ENCODE measurements around the gene DLEU7. TPM values are rescaled to one million over a fixed set of nuclear protein-coding genes. Genes with fewer than 3 reads are reported as not detected.

Gene DLEU7
- total RNA-seq, 1 donor from 2014 or later: not detected

DNA sequence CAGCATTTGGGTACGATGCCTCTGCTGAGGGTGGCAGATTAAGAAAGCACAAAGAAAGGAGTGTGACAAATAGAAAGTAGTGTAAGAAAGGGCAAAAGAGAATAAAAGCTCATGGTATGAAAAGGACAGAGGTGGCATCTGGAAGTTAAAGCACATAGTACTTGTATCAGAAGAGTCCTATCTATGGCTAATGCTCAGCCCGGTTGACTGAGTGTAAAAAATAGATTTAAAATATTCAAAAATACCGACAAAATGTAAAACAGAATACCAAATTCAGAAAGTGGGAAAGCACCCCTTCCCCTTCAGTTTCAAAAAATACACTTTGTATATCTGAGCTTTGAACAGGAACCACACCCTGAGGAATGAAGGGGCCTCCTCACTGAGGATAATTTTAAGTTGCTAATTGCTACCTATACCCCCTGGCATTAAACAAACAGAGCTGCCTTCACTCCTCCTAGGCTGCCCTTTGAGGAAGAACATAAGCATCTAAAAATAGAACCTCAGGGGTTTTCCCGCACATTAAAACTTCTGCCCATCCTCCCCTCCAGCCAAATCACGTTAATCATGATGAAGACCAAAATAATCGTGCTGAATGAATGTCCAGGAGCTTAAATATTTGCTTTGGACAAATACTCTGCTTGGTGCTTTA lies 43.3 kb downstream of the DLEU7 start:
- DNase-seq (ENCODE audit: low spot score): no peak
- Mint-ChIP-seq H3K36me3 (ENCODE audit: low read depth, unreplicated experiment) (no peaks in the 10 kb centered on the region), H3K9me3 (ENCODE audit: unreplicated experiment) (no peaks in the 10 kb centered on the region), H3K4me1 (ENCODE audit: unreplicated experiment) (peaks cover 9% of the 10 kb centered on the region), H3K27ac (ENCODE audit: unreplicated experiment) (no peak overlapping the region), H3K27me3 (ENCODE audit: unreplicated experiment) (no peaks in the 10 kb centered on the region), H3K4me3 (ENCODE audit: unreplicated experiment) (no peak overlapping the region)
- TF ChIP-seq, protein P1, sequence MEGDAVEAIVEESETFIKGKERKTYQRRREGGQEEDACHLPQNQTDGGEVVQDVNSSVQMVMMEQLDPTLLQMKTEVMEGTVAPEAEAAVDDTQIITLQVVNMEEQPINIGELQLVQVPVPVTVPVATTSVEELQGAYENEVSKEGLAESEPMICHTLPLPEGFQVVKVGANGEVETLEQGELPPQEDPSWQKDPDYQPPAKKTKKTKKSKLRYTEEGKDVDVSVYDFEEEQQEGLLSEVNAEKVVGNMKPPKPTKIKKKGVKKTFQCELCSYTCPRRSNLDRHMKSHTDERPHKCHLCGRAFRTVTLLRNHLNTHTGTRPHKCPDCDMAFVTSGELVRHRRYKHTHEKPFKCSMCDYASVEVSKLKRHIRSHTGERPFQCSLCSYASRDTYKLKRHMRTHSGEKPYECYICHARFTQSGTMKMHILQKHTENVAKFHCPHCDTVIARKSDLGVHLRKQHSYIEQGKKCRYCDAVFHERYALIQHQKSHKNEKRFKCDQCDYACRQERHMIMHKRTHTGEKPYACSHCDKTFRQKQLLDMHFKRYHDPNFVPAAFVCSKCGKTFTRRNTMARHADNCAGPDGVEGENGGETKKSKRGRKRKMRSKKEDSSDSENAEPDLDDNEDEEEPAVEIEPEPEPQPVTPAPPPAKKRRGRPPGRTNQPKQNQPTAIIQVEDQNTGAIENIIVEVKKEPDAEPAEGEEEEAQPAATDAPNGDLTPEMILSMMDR (IDR thresholded peaks at IDR 0.05; ENCODE audit: unreplicated experiment): no peak

DNA sequence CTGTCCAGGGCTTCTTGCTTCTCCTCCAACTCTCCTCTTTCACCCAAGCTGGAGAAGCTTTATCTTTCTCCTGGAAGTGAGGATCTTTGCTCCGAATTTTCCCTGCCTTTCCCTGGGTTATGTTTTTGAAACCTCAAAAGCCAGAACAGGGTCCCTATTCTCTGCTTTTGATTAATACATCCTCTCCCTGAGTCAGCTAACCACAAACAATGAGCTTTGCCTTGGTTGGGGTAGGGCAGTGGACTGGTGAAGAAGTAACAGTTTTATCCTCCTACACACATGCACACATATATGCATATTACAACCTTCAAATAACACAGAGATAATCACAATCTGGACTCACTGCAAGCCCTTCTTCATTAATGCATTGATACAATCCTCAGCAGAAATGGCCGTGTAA lies 44.6 kb downstream of the DLEU7 start:
- no peak overlapping the region for H3K4me3 Mint-ChIP-seq (ENCODE audit: unreplicated experiment)
- TF ChIP-seq, protein P1 (IDR thresholded peaks at IDR 0.05; ENCODE audit: unreplicated experiment): no peak
- H3K36me3 Mint-ChIP-seq (ENCODE audit: low read depth, unreplicated experiment): no peaks in the 10 kb centered on the region
- peaks cover 9% of the 10 kb centered on the region for H3K4me1 Mint-ChIP-seq (ENCODE audit: unreplicated experiment)
- no peak overlapping the region for H3K27ac Mint-ChIP-seq (ENCODE audit: unreplicated experiment)
- no peaks in the 10 kb centered on the region for H3K27me3 Mint-ChIP-seq (ENCODE audit: unreplicated experiment)
- H3K9me3 Mint-ChIP-seq (ENCODE audit: unreplicated experiment): no peaks in the 10 kb centered on the region
- no peak for DNase-seq (ENCODE audit: low spot score)

DNA sequence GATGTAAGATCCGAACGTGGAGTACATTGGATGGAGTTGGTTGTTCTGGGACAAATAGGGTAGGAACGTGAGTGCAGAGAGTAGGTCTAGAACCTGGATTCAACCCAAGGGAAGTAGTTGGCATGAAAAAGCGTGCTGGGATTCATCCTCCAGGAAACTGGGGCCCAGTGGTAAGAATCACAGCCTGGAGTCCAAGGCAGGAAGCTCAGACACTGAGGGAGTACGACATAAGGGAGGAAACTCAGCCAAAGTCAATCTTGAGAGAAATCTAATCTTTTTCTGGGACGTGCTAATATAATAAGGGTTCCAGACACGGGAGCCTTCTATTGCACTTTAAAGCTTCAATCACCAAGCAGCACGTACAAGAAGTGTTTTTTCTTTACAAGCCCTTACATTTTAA lies 46.4 kb downstream of the DLEU7 start:
- Mint-ChIP-seq H3K4me1 (ENCODE audit: unreplicated experiment) (peaks cover 9% of the 10 kb centered on the region), H3K27ac (ENCODE audit: unreplicated experiment) (no peak overlapping the region), H3K27me3 (ENCODE audit: unreplicated experiment) (no peaks in the 10 kb centered on the region), H3K36me3 (ENCODE audit: low read depth, unreplicated experiment) (no peaks in the 10 kb centered on the region), H3K9me3 (ENCODE audit: unreplicated experiment) (no peaks in the 10 kb centered on the region), H3K4me3 (ENCODE audit: unreplicated experiment) (no peak overlapping the region)
- TF ChIP-seq, protein P1 (IDR thresholded peaks at IDR 0.05; ENCODE audit: unreplicated experiment): no peak
- DNase-seq (ENCODE audit: low spot score): no peak

DNA sequence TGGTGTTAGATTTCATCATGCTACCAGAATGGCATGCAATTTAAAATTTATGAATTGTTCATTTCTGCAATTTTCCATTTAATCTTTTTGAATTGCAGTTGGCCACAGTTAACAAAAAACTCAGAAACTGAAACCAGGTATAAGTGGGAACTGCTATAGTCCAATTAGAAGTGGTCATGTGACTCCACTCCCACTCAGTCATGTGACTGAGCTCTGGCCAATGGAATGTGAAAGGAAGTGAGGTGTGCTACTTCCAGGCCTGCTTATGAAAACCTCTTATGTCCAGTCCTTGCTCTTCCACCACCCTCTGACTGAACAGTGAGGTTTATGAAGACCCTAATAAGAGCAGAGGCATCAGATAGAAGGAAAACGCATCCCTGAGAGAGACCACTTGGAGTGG lies 47.0 kb downstream of the DLEU7 start:
- no peaks in the 10 kb centered on the region for H3K36me3 Mint-ChIP-seq (ENCODE audit: low read depth, unreplicated experiment)
- no peak overlapping the region for H3K27ac Mint-ChIP-seq (ENCODE audit: unreplicated experiment)
- no peaks in the 10 kb centered on the region for H3K27me3 Mint-ChIP-seq (ENCODE audit: unreplicated experiment)
- no peak for DNase-seq (ENCODE audit: low spot score)
- no peak overlapping the region for H3K4me3 Mint-ChIP-seq (ENCODE audit: unreplicated experiment)
- TF ChIP-seq, protein P1 (IDR thresholded peaks at IDR 0.05; ENCODE audit: unreplicated experiment): no peak
- H3K9me3 Mint-ChIP-seq (ENCODE audit: unreplicated experiment): no peaks in the 10 kb centered on the region
- peaks cover 7% of the 10 kb centered on the region for H3K4me1 Mint-ChIP-seq (ENCODE audit: unreplicated experiment)

DNA sequence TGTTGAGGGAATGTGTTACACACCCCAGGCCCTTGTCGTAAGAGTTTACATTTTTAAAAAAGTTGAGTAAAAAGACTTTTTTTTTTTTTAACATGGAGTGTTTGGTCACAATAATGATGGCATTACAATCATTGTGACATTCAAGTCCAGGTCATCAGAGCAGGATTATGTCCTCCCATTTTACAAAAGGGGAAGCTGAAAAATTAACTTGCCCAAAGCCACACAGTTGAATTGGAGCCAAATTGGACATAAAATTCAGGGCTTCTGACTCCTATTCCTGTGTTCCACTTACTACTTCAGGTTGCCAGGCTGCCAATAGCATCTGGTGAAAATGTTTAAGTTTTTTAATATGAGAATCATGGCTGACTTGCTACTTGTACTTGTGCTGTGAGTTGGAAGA lies 49.3 kb downstream of the DLEU7 start:
- Mint-ChIP-seq H3K9me3 (ENCODE audit: unreplicated experiment) (no peaks in the 10 kb centered on the region), H3K4me3 (ENCODE audit: unreplicated experiment) (no peak overlapping the region), H3K36me3 (ENCODE audit: low read depth, unreplicated experiment) (no peaks in the 10 kb centered on the region), H3K27me3 (ENCODE audit: unreplicated experiment) (no peaks in the 10 kb centered on the region), H3K4me1 (ENCODE audit: unreplicated experiment) (peaks cover 9% of the 10 kb centered on the region), H3K27ac (ENCODE audit: unreplicated experiment) (no peak overlapping the region)
- DNase-seq (ENCODE audit: low spot score): no peak
- TF ChIP-seq, protein P1 (IDR thresholded peaks at IDR 0.05; ENCODE audit: unreplicated experiment): no peak
